GM10248 (cell line): Measurements from ENCODE around the gene FAF2.
"Not testable (repeated sequence)": the region's sequence is repeated elsewhere in the genome, so short reads cannot be mapped to it uniquely, and the experiment has no call there.

Experiments
- CTCF ChIA-PET: fragments of 300-600 bp; sonication (Branson Sonifier 250); formaldehyde crosslinking; extraction: SDS; loops from one replicate; lab custom pipeline; 2021; ENCODE audit warnings: antibody characterized with exemption; lab: Yijun Ruan, JAX
- POLR2A ChIA-PET: fragments of 350-650 bp; sonication (Branson Sonifier 250); formaldehyde crosslinking; extraction: SDS; loops from one replicate; lab custom pipeline; 2020; ENCODE audit warnings: antibody characterized with exemption; lab: Yijun Ruan, JAX
- DNase-seq: peaks from one replicate; pipeline ENCODE4 v3.0.0; 2012; ENCODE audit errors: extremely low spot score
- TF ChIP-seq, protein P1 (sequence below): IDR thresholded peaks from 2 replicates; pipeline ENCODE4 v1.5.1; 2012; ENCODE audit warnings: mild to moderate bottlenecking, low read depth; ENCODE audit errors: extremely low read depth, missing control alignments, control extremely low read depth

Gene FAF2

GRCh38 chr5:176545388-176545736 lies 97.2 kb downstream of the FAF2 start:
- TF ChIP-seq, protein P1, sequence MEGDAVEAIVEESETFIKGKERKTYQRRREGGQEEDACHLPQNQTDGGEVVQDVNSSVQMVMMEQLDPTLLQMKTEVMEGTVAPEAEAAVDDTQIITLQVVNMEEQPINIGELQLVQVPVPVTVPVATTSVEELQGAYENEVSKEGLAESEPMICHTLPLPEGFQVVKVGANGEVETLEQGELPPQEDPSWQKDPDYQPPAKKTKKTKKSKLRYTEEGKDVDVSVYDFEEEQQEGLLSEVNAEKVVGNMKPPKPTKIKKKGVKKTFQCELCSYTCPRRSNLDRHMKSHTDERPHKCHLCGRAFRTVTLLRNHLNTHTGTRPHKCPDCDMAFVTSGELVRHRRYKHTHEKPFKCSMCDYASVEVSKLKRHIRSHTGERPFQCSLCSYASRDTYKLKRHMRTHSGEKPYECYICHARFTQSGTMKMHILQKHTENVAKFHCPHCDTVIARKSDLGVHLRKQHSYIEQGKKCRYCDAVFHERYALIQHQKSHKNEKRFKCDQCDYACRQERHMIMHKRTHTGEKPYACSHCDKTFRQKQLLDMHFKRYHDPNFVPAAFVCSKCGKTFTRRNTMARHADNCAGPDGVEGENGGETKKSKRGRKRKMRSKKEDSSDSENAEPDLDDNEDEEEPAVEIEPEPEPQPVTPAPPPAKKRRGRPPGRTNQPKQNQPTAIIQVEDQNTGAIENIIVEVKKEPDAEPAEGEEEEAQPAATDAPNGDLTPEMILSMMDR = no peak
- no peak for DNase-seq
- POLR2A ChIA-PET = no interaction called here
- CTCF ChIA-PET = interaction anchor here (1.5 kb wide), 1 partner anchor 87 kb away, joined by 3 read pairs; no protein-coding TSS in a partner anchor

- DNase-seq = no peak
- TF ChIP-seq, protein P1 = no peak
- ChIA-PET CTCF (interaction anchor here (1.2 kb wide), 1 partner anchor 115 kb away, joined by 3 read pairs; no protein-coding TSS in a partner anchor), POLR2A (no interaction called here)
These were observed 97.7 kb downstream of the FAF2 start for GRCh38 chr5:176545737-176546509.

DNA sequence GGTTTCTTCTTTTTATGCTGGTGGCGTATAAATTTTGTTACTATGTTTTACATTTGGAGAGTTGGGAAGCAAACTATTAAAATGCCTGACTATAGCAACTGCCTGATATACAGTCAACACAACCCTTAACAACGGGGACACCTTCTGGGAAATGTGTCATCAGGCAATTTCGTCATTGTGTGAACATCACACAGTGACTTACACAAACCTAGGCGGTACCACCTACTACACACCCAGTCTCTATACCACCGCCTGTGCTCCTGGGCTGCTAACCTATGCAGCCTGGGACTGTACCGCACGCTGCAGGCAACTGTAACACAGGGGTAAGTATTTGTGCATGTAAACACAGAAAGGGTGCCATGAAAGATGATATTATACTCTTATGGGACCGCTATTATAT lies 99.6 kb downstream of the FAF2 start:
- no peak for DNase-seq
- ChIA-PET CTCF (no interaction called here), POLR2A (no interaction called here)
- TF ChIP-seq, protein P1 = no peak

GRCh38 chr5:176548967-176549444 lies 100.8 kb downstream of the FAF2 start, which contains the start of gene CDHR2:
TSS of gene CDHR2 (plus strand) at chr5:176549342. CDS start at chr5:176565353, 16,011 bp downstream.
- TF ChIP-seq, protein P1 = no peak
- POLR2A ChIA-PET = no interaction called here
- CTCF ChIA-PET = interaction anchor here (0.7 to 2.4 kb wide), 2 partner anchors 25 to 109 kb away, joined by 3 to 15 read pairs; no protein-coding TSS in a partner anchor
- no peak for DNase-seq

- DNase-seq = no peak
- ChIA-PET CTCF (interaction anchor here (2.4 kb wide), 1 partner anchor 24 kb away, joined by 15 read pairs; no protein-coding TSS in a partner anchor), POLR2A (no interaction called here)
- TF ChIP-seq, protein P1 = no peak
These were observed 101.7 kb downstream of the FAF2 start for GRCh38 chr5:176549871-176550270.

- TF ChIP-seq, protein P1 = no peak
- ChIA-PET POLR2A (no interaction called here), CTCF (interaction anchor here (1.1 to 2.4 kb wide), 4 partner anchors 8 to 133 kb away, joined by 3 to 15 read pairs (median 4); partner anchors contain the start of genes CLTB and RNF44)
- no peak for DNase-seq
These were observed 102.2 kb downstream of the FAF2 start for GRCh38 chr5:176550275-176550831.

GRCh38 chr5:176550937-176551336 lies 102.8 kb downstream of the FAF2 start:
- CTCF ChIA-PET = interaction anchor here (1.1 to 1.5 kb wide), 3 partner anchors 8 to 134 kb away, joined by 3 to 4 read pairs (median 3); partner anchors contain the start of genes CLTB and RNF44
- DNase-seq, POLR2A ChIA-PET: not testable (repeated sequence)
